Activated T-helper 17 cell treated with anti-CD3 and anti-CD28 coated beads, Interleukin-2, amount 50 U/mL, for 72 hours (primary cell): ENCODE data around the gene LRRC8D. TPM values are rescaled to one million over a fixed set of nuclear protein-coding genes. Genes with fewer than 3 reads are reported as not detected.

ENCODE experiments used
- ATAC-seq: fragments of 150-1000 bp; cut with Tn5 transposase; replicated peaks from 2 replicates; pipeline ENCODE4 v1.10.0; 2021; ENCODE audit warnings: mild to moderate bottlenecking, moderate library complexity
- H3K27ac Mint-ChIP-seq: one replicate; pipeline ENCODE4 v1.8.0; 2022; ENCODE audit warnings: mixed read lengths
- H3K27me3 Mint-ChIP-seq: one replicate; pipeline ENCODE4 v1.8.0; 2022; ENCODE audit warnings: mixed read lengths
- H3K36me3 Mint-ChIP-seq: one replicate; pipeline ENCODE4 v1.8.0; 2022; ENCODE audit warnings: low read depth, mild to moderate bottlenecking, mixed read lengths
- H3K4me1 Mint-ChIP-seq: one replicate; pipeline ENCODE4 v1.8.0; 2022; ENCODE audit warnings: mixed read lengths
- H3K4me3 Mint-ChIP-seq: one replicate; pipeline ENCODE4 v1.8.0; 2022; ENCODE audit warnings: mild to moderate bottlenecking, mixed read lengths
- H3K9me3 Mint-ChIP-seq: one replicate; pipeline ENCODE4 v1.8.0; 2022; ENCODE audit warnings: mixed read lengths
- total RNA-seq, 2 donors: library from RNA; stranded (reverse); gene quantifications; one replicate each; pipeline ENCODE4 v1.2.3, GENCODE V29; 2022

Gene LRRC8D
- total RNA-seq, 2 donors from 2014 or later = 15.2 to 24.0 TPM

DNA sequence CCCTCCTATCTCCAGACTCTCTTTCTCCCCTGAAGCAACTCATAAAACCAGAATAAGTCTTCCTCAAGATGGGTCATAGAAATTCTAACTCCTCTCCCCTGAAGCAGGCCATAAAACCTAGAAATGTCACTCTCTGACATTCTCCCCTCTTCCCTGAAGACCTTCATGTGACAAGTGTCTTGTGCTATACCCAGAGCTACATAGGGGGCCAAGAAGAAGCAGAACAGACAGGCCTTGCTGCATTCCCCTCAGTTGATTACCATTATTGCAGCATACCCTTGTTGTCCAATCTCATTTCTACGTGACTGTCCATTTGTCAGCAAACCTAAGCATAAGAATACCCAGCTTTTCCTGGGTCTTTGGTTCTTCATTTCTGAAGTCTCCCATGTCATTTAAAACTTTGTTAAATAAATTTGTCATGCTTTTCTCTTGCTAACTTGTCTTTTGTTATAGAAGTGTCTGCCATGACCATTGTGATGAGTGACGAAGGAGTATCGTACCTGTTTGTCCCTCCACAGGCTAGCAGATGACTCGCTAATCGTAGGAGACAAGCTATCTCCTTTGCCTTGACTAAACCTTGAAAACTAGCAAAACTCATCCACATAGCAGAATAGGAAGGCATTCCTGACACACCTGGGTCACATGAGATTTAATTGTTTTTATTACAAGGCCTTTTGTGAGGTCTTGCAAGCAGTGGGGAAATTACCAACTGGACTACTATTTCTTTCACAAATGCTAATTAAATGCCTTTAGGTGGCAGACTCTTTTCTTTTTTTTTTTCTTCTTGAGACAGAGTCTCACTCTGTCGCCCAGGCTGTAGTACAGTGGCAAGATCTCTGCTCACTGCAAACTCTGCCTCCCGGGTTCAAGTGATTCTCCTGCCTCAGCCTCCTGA, 134.7 kb downstream of the LRRC8D start:
- H3K27me3 Mint-ChIP-seq = peaks cover 4% of the 10 kb centered on the region
- no peaks in the 10 kb centered on the region for H3K36me3 Mint-ChIP-seq
- no peak for ATAC-seq
- H3K4me3 Mint-ChIP-seq = no peak overlapping the region
- H3K4me1 Mint-ChIP-seq = peaks cover 10% of the 10 kb centered on the region
- H3K9me3 Mint-ChIP-seq = no peaks in the 10 kb centered on the region
- H3K27ac Mint-ChIP-seq = no peak overlapping the region

DNA sequence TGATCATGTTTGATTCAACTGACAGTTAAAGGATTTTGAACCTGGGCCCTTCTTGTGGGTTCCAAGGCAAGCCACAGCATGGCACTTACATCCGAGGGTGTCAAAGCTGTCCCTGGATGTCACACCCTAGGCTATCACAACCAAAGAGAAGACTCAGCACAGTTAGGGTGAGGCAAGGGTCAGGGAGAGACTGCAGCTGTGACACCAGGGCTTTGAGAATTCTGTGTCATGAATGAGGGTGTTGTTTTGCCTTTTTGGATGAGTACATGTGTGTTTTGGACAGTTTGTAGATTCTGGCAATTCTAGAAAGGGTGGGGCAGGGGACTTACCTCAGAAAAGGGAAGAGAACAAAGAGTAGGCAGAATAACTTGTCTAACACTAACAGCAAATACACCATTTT, 136.3 kb downstream of the LRRC8D start:
- peaks cover 4% of the 10 kb centered on the region for H3K27me3 Mint-ChIP-seq

DNA sequence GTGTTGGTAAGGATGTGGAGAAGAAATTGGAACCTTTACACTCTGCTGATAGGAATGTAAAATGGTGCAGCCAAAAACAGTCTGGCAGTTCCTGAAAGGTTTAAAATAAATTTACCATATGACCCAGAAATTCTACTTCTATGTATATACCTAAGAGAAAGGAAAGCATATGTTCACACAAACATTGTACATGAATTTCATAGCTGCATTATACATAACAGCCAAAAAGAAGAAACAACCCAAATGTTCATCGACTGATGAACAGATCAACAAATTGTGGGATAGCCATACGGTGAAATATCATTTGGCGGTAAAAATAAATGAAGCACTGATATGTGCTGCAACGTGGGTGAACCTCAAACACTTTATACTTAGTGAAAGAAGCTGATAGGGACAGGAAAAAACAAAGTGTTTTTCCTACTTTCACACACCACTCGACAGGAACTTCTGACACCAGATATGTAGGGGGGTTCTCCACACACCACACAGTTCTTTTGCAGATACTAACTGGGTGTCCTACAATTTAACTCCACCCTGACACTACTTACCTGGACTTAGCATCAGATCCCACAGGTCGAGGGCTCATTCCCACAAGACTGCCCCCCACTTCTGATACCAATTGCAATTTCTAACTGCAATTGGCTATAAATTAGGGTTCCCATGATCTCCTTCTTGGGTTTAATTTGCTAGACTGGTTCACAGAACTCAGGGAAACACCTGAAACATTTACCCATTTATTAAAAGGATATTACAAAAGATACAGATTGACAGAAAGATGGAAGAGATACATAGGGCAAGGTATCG, 138.2 kb downstream of the LRRC8D start:
- H3K9me3 Mint-ChIP-seq = no peaks in the 10 kb centered on the region
- H3K27ac Mint-ChIP-seq = no peak overlapping the region
- peaks cover 4% of the 10 kb centered on the region for H3K27me3 Mint-ChIP-seq
- ATAC-seq = no peak
- H3K4me3 Mint-ChIP-seq = no peak overlapping the region
- no peaks in the 10 kb centered on the region for H3K36me3 Mint-ChIP-seq
- H3K4me1 Mint-ChIP-seq = peaks cover 10% of the 10 kb centered on the region

More for the DNA sequence above, 136.3 kb downstream of the LRRC8D start:
- peak overlapping the region; percentile 23 for H3K27ac Mint-ChIP-seq
- H3K9me3 Mint-ChIP-seq = no peaks in the 10 kb centered on the region
- H3K4me1 Mint-ChIP-seq = peaks cover 10% of the 10 kb centered on the region
- H3K4me3 Mint-ChIP-seq = peak overlapping the region; percentile 29
- H3K36me3 Mint-ChIP-seq = no peaks in the 10 kb centered on the region
- ATAC-seq = peak; percentile 17

DNA sequence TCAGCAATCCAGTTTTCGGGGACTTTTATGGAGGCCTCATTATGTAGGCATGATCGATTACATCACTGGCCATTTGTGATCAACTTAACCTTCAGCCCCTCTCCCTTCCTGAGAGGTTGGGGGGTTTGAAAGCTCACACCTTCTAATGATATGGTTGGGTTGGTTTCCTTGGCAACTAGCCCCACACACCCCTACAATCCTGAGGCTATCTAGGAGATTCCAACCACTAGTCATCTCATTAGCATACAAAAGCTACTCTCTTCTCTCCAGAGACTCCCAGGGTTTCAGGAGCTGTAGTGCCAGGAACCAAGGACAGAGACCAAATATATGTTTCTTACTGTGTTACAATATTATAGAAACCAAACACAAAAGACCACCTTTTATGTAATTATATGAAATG, 138.9 kb downstream of the LRRC8D start:
- peaks cover 4% of the 10 kb centered on the region for H3K27me3 Mint-ChIP-seq
- no peak for ATAC-seq
- H3K4me1 Mint-ChIP-seq = peaks cover 10% of the 10 kb centered on the region
- no peak overlapping the region for H3K27ac Mint-ChIP-seq
- no peak overlapping the region for H3K4me3 Mint-ChIP-seq
- H3K9me3 Mint-ChIP-seq = no peaks in the 10 kb centered on the region
- no peaks in the 10 kb centered on the region for H3K36me3 Mint-ChIP-seq

DNA sequence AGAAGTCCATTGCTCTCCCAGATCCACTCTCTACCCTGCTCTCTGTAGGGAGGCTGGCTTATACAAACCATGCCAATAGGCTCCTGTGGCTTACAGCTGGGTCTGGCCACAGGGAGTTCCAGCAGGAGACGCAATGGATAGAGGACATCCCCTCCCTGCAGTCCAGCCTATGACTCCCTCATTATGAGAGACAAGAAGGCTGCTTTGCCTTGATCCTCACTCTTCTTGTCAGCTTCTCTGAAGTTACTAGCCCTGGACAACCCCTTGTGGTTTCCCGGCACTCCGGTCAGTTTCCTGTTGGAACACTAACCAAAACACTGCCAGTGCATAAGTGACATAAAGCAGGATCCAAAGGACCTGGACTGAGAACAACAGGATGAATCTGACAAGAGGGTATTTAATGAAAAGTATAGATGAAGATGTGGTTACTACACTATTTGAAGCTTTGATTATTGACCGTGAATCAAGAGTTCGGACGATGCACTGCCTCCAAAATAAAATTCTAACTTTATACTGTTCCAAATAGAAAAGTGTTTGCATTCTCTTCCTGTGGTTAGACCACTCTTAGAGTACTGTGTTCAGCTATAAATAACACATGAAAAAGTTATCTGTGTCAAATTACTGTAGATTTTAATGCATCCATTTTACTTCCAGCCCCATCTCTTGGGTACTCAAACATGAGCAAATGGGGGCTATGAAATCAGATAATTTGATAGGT, 141.4 kb downstream of the LRRC8D start:
- H3K9me3 Mint-ChIP-seq = no peaks in the 10 kb centered on the region
- ATAC-seq = no peak
- H3K27ac Mint-ChIP-seq = no peak overlapping the region
- no peak overlapping the region for H3K4me3 Mint-ChIP-seq
- H3K4me1 Mint-ChIP-seq = peaks cover 3% of the 10 kb centered on the region
- no peaks in the 10 kb centered on the region for H3K36me3 Mint-ChIP-seq
- H3K27me3 Mint-ChIP-seq = peaks cover 2% of the 10 kb centered on the region

DNA sequence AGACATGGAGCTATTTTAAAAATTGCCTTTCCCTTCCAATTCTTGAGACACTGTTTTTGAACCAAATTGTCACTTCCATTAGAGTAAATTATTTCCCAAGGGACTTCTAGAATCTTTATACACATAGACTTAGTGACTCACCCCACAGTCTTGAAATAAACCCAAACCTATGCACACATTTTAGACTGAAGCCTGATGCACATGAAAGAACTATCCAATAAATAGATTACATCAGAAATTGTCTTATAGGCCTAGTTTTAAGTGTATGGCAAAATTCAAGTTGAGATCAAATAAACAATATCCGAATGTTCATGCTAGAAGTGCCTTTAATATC, 141.9 kb downstream of the LRRC8D start:
- H3K36me3 Mint-ChIP-seq = no peaks in the 10 kb centered on the region
- H3K9me3 Mint-ChIP-seq = no peaks in the 10 kb centered on the region
- no peaks in the 10 kb centered on the region for H3K27me3 Mint-ChIP-seq
- H3K4me1 Mint-ChIP-seq = no peaks in the 10 kb centered on the region
- H3K4me3 Mint-ChIP-seq = no peak overlapping the region
- no peak overlapping the region for H3K27ac Mint-ChIP-seq
- ATAC-seq = no peak

DNA sequence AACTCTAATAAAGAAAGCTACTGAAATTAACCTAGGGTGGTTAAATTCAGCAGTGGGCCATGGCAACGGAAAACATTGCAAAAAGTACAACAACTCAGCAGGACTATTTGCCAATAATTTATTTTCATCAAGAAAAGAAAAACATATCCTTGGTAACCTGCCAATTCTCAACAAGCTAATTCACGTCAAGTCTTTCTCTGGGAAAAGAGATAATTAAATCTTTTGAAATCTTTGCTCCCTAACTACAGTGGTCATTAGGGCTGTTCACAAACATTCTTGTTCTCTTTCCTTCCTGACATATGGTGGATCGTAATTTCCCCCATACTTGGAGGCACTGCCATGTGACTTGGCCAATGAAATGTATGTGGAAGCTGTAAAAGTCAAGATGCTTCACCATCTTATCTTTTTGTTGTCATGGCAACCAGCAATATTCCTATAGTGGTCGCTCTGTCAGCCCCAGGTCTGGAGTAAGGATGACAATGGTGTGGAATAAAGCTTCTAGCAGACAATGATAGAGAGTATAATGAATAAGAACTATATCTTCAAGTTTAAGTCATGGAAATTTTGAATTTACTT, 144.4 kb downstream of the LRRC8D start:
- no peak for ATAC-seq
- no peak overlapping the region for H3K4me3 Mint-ChIP-seq
- no peaks in the 10 kb centered on the region for H3K4me1 Mint-ChIP-seq
- H3K36me3 Mint-ChIP-seq = no peaks in the 10 kb centered on the region
- no peaks in the 10 kb centered on the region for H3K27me3 Mint-ChIP-seq
- H3K27ac Mint-ChIP-seq = no peak overlapping the region
- no peaks in the 10 kb centered on the region for H3K9me3 Mint-ChIP-seq

DNA sequence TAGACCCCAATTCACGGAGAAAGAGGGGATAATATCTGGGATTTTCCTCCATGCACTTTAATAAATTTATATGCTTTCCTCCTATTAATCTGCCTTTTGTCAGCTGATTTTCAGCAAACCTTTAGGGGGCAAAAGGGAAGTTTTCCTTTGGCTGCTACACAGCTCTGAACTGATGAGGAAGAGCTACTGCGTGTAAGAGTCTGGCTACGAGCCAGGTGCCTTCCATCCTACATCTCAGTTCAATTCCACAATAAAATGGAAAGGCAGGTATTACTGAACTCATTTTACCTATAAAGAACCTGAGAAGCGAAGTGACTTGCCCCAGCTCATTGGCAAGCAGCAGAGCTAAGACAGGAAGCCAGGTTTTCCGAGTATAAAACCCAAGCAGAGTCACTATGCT, 145.8 kb downstream of the LRRC8D start:
- H3K4me3 Mint-ChIP-seq = no peak overlapping the region
- no peaks in the 10 kb centered on the region for H3K4me1 Mint-ChIP-seq
- H3K27ac Mint-ChIP-seq = no peak overlapping the region
- no peaks in the 10 kb centered on the region for H3K9me3 Mint-ChIP-seq
- no peaks in the 10 kb centered on the region for H3K27me3 Mint-ChIP-seq
- ATAC-seq = no peak
- no peaks in the 10 kb centered on the region for H3K36me3 Mint-ChIP-seq

DNA sequence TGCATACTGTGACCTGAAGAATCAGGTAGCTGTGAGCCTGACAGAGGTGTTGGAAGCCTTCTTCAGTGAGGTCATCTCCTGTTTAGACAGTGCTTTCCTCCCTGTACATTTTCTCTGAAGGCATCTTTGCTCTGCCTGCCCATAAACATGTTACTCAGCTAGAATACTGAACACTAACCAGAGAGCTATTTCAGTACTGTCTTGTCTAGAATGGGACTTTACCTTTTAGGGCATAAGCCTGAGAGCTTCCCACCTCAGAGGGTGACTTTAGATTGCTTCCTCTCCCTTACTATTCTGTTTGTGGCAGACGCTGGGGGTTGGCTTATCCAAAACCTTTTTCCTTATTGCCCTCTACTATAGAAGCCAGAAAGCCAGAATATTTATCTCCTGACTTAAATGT, 150.8 kb downstream of the LRRC8D start:
- peak; percentile 45 for ATAC-seq
- no peak overlapping the region for H3K4me3 Mint-ChIP-seq
- H3K27ac Mint-ChIP-seq = no peak overlapping the region

DNA sequence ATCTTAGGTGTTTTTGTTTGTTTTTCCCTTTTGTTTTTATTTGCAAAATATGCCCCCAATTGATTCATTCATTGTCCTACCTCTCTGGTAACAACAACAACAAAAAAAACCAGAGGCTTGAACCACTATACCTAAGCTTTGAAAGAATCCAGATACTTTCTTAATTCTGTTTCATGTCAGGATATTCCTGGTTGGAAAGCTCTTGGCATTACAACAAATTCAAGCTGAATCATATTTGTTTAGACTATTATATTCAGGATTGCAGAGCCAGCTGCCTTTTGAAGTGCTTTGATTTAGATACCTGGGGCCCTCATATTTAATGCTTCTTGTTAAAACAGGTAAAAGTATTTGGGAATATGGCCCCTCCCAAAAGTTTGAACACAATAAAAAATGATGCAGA, 151.2 kb downstream of the LRRC8D start:
- Mint-ChIP-seq H3K9me3 (no peaks in the 10 kb centered on the region), H3K27ac (no peak overlapping the region), H3K27me3 (no peaks in the 10 kb centered on the region), H3K4me3 (no peak overlapping the region), H3K4me1 (no peaks in the 10 kb centered on the region), H3K36me3 (no peaks in the 10 kb centered on the region)
- no peak for ATAC-seq

More for the DNA sequence above, 150.8 kb downstream of the LRRC8D start:
- H3K36me3 Mint-ChIP-seq = no peaks in the 10 kb centered on the region
- no peaks in the 10 kb centered on the region for H3K27me3 Mint-ChIP-seq
- H3K9me3 Mint-ChIP-seq = no peaks in the 10 kb centered on the region
- H3K4me1 Mint-ChIP-seq = no peaks in the 10 kb centered on the region

DNA sequence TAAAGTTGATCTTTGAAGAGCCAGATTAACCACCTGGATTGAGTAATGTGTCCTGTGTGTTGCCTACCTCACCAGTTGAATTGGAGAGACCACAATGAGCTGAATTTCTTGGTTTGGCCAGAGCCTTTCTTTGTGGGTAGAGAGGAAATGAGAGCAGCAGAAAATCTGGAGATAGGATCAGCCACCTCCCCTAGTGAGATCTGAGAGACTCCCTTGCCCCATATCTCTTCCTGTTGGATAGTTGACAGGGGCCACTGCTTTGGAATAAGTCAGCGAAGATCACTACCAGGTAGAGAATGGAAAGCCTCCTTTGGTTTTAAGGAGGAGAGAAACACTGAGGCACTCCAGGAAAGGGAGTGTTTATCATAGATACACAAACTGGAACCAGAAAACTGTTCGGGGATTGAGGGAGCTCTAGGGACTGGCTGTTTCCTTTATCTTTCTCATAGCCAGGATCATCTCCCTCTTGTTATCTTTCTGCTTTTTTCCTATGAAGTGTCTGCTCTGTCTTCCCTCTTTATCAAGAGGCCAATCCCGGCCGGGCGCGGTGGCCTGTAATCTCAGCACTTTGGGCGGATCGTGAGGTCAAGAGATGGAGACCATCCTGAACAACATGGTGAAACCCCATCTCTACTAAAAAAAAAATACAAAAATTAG, 152.8 kb downstream of the LRRC8D start:
- H3K27ac Mint-ChIP-seq = no peak overlapping the region
- H3K9me3 Mint-ChIP-seq = no peaks in the 10 kb centered on the region
- ATAC-seq = no peak
- no peaks in the 10 kb centered on the region for H3K36me3 Mint-ChIP-seq
- H3K4me3 Mint-ChIP-seq = no peak overlapping the region
- H3K4me1 Mint-ChIP-seq = no peaks in the 10 kb centered on the region
- no peaks in the 10 kb centered on the region for H3K27me3 Mint-ChIP-seq

DNA sequence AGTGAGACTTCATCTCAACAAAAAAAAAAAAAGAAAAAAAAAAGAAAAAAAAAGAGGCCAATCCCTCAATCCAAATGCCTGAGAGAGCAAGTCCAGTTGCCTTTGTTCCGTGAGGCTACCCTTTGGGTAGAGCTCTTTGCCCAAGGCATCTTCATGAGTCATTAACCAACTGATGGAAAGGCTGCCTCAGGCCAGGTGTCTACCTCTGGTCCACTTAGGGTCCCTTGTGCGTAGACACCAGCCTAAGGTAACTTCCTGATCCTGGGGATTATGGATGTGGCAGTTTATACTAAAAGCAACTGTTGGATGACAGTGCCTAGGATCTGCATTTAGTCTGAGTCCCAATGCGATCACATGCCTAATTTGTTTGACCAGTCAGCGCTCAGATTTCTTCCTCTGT, 153.4 kb downstream of the LRRC8D start:
- Mint-ChIP-seq H3K36me3 (no peaks in the 10 kb centered on the region), H3K27ac (no peak overlapping the region), H3K27me3 (no peaks in the 10 kb centered on the region), H3K4me3 (no peak overlapping the region), H3K4me1 (no peaks in the 10 kb centered on the region), H3K9me3 (no peaks in the 10 kb centered on the region)
- ATAC-seq = no peak

DNA sequence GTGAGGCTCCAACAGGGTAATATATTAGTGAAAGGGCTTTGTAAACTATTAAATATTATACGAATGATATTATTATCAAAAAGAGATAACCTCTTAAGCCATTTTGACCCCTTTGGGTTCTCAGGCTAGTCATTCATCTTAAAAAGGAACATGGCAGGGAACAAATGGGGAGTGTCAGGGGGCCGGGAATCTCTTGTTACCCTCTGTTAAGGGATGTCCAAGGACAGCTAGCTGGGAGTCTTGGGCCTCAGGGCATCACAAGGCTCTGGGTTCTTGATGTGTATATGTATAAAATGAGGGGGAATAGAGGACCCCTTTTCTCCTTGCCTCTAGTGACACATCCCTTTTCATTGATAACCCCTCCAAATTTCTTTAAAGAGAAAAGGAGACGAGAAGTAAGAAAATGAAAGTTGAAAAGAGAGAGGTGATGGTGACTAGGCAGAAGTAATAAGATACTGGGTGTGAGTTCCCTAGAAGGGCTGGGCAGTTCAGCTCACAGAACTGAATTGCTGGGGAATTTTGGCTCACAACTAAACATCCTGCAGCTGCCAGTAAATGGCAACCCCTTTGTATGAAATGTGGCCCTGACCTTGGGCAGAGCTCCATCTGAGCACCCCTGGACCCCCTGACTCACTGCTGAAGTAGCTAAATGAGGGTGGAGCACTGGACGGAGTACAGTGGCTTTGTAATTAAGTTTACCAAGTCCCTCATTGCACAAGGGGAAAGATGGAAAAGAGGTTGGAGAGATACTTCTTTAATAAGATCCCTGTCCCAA, 154.1 kb downstream of the LRRC8D start:
- Mint-ChIP-seq H3K36me3 (no peaks in the 10 kb centered on the region), H3K4me1 (no peaks in the 10 kb centered on the region), H3K27ac (no peak overlapping the region), H3K27me3 (no peaks in the 10 kb centered on the region), H3K4me3 (no peak overlapping the region), H3K9me3 (no peaks in the 10 kb centered on the region)
- ATAC-seq = no peak
